A549 (cell line): ENCODE results near the gene HYAL4. TPM values are rescaled to one million over a fixed set of nuclear protein-coding genes. Genes with fewer than 3 reads are reported as not detected.

Source experiments
- ATAC-seq, 2 experiments: fragments of 200-7000 bp in 1 of 2; fragments of >200 bp in 1 of 2; cut with Nextera tagmentation in 1 of 2; cut with Tn5 transposase in 1 of 2; 3 replicates each; pipeline versions ENCODE4 v1.8.0 to v1.9.1; 2018 to 2020; ENCODE audit warnings: mild to moderate bottlenecking in 1 of 2, moderate library complexity in 1 of 2
- CTCF ChIA-PET: fragments of 300-600 bp; sonication (Branson Sonifier 250); formaldehyde crosslinking; extraction: SDS; loops from one replicate; lab custom pipeline; 2021; ENCODE audit warnings: antibody characterized with exemption, inconsistent platforms; lab: Yijun Ruan, JAX
- POLR2A ChIA-PET: fragments of 350-600 bp; formaldehyde crosslinking; extraction: SDS; loops from one replicate; lab custom pipeline; 2021; ENCODE audit warnings: antibody characterized with exemption, inconsistent platforms; lab: Yijun Ruan, JAX
- DNase-seq, 2 experiments: peaks; one replicate each; pipeline versions ENCODE4 v3.0.0 to v3.0.0-alpha.2; 2011 to 2016; ENCODE audit warnings: low read depth in 1 of 2, low spot score in 1 of 2
- FAIRE-seq: peaks from 2 replicates; lab custom pipeline; 2011; peaks lifted over from hg19 to GRCh38; lab: Jason Lieb, UNC
- H3K27ac ChIP-seq, 2 experiments: fragments of >200 bp; sonication (Bioruptor Twin); formaldehyde crosslinking; 3 replicates each; pipeline ENCODE4 v1.5.1; 2016 to 2017
- H3K4me1 ChIP-seq: fragments of >200 bp; sonication (Bioruptor Twin); formaldehyde crosslinking; 3 replicates; pipeline ENCODE4 v1.6.1; 2016
- H3K4me2 ChIP-seq: fragments of >200 bp; sonication (Bioruptor Twin); formaldehyde crosslinking; 3 replicates; pipeline ENCODE4 v1.6.1; 2016
- H3K4me3 ChIP-seq: fragments of >200 bp; sonication (Bioruptor Twin); formaldehyde crosslinking; 3 replicates; pipeline ENCODE4 v1.5.1; 2016
- H3K9me3 ChIP-seq: fragments of >200 bp; sonication (Bioruptor Twin); formaldehyde crosslinking; 3 replicates; pipeline ENCODE4 v1.6.1; 2016
- BCL3 ChIP-seq: fragments of >200 bp; sonication (Bioruptor Twin); formaldehyde crosslinking; IDR thresholded peaks from 3 replicates; pipeline ENCODE4 v1.6.1; 2016
- CHD2 ChIP-seq: fragments of 150-350 bp; IDR thresholded peaks from 2 replicates; pipeline ENCODE4 v1.6.1; 2014; ENCODE audit warnings: low read length; ENCODE audit not compliant: partially characterized antibody
- FOSB ChIP-seq: fragments of 250-450 bp; sonication (Bioruptor Pico); IDR thresholded peaks from 2 replicates; pipeline ENCODE4 v1.5.0; 2020; ENCODE audit warnings: mild to moderate bottlenecking, moderate library complexity
- FOXS1 ChIP-seq: fragments of 250-450 bp; sonication (Bioruptor Pico); IDR thresholded peaks from 2 replicates; pipeline ENCODE4 v1.5.0; 2020; ENCODE audit warnings: mild to moderate bottlenecking, moderate library complexity
- HEYL ChIP-seq: fragments of 250-450 bp; sonication (Bioruptor Pico); IDR thresholded peaks from 2 replicates; pipeline ENCODE4 v1.8.0; 2021; ENCODE audit warnings: mild to moderate bottlenecking, moderate library complexity
- JUN ChIP-seq, 2 experiments: fragments of >200 bp; sonication (Bioruptor Twin); formaldehyde crosslinking; IDR thresholded peaks; 2 replicates in 1 of 2; 3 replicates in 1 of 2; pipeline ENCODE4 v1.6.1; 2016 to 2017
- JUNB ChIP-seq: fragments of >200 bp; sonication (Bioruptor Twin); formaldehyde crosslinking; IDR thresholded peaks from 2 replicates; pipeline ENCODE4 v1.6.1; 2016
- KDM5A ChIP-seq: fragments of 200-600 bp; sonication (generic); IDR thresholded peaks from 2 replicates; pipeline ENCODE4 v1.6.1; 2016; ENCODE audit warnings: antibody characterized with exemption, mild to moderate bottlenecking
- MAFK ChIP-seq: fragments of 450-650 bp; IDR thresholded peaks from 2 replicates; pipeline ENCODE4 v1.6.1; 2014; ENCODE audit not compliant: partially characterized antibody
- MAX ChIP-seq: IDR thresholded peaks from 2 replicates; pipeline ENCODE4 v1.6.1; 2012
- NFE2L2 ChIP-seq: fragments of 150-350 bp; conservative IDR thresholded peaks from 2 replicates; pipeline ENCODE4 v1.6.1; 2014; ENCODE audit warnings: low read length
- POLR2A ChIP-seq: IDR thresholded peaks from 2 replicates; pipeline ENCODE4 v1.6.1; 2012; ENCODE audit warnings: mild to moderate bottlenecking, low read length
- REST ChIP-seq: fragments of 200-600 bp; sonication (generic); IDR thresholded peaks from 2 replicates; pipeline ENCODE4 v1.6.1; 2016; ENCODE audit warnings: antibody characterized with exemption, mild to moderate bottlenecking, moderate library complexity
- SMC3 ChIP-seq: fragments of >200 bp; sonication (Bioruptor Twin); formaldehyde crosslinking; IDR thresholded peaks from 3 replicates; pipeline ENCODE4 v1.6.1; 2018; ENCODE audit warnings: inconsistent platforms
- TFCP2L1 ChIP-seq: fragments of 250-450 bp; sonication (Bioruptor Pico); IDR thresholded peaks from 2 replicates; pipeline ENCODE4 v1.5.0; 2021; ENCODE audit warnings: mild to moderate bottlenecking
- TP53 ChIP-seq: fragments of 250-450 bp; sonication (Bioruptor Pico); IDR thresholded peaks from 2 replicates; pipeline ENCODE4 v1.5.0; 2021; ENCODE audit warnings: mild to moderate bottlenecking, moderate library complexity
- USF2 ChIP-seq: fragments of 450-650 bp; IDR thresholded peaks from 2 replicates; pipeline ENCODE4 v1.6.1; 2014; ENCODE audit warnings: antibody characterized with exemption
- ZC3H11A ChIP-seq: fragments of 450-650 bp; IDR thresholded peaks from 2 replicates; pipeline ENCODE4 v1.6.1; 2014; ENCODE audit warnings: antibody characterized with exemption, mild to moderate bottlenecking
- ZFP36 ChIP-seq: fragments of 450-650 bp; IDR thresholded peaks from 2 replicates; pipeline ENCODE4 v1.6.1; 2014; ENCODE audit warnings: borderline replicate concordance; ENCODE audit not compliant: partially characterized antibody
- WGBS: methylation state at CpG from one replicate; pipeline ENCODE4 v1.1.6; 2017; ENCODE audit errors: missing lambda C conversion rate; 5-methylcytosine and 5-hydroxymethylcytosine counted together
- polyA plus RNA-seq, 4 experiments: library from polyadenylated mRNA; depleted of rRNA in 3 of 4; stranded (reverse); fragments of >200 nt; fragmentation: RNase III in 1 of 4; extraction: RNeasy Plus Mini Kit Qiagen cat#74134 plus additional on column Dnase treatment in 1 of 4; gene quantifications; 2 replicates in 3 of 4; 3 replicates in 1 of 4; pipeline ENCODE4 v1.2.3, GENCODE V29; 2011 to 2017

Gene HYAL4
- polyA plus RNA-seq, 2 of the 4 experiments (the other 2 are of a cell fraction) = 0.30 TPM; not detected in 1

GRCh38 chr7:123821320-123821719 lies 23.6 kb upstream of the HYAL4 start:
- Histone ChIP-seq H3K4me3 (no peak overlapping the region), H3K9me3 (no peaks in the 10 kb centered on the region), H3K4me2 (no peak overlapping the region), H3K27ac (no peak overlapping the region), H3K4me1 (peaks cover 11% of the 10 kb centered on the region; the same call in 2 of the 3 replicates)
- FAIRE-seq = no peak
- TF ChIP-seq NFE2L2 (peak; percentile 81), MAFK (peak; percentile 89), USF2 (no peak), KDM5A (no peak)
- CTCF ChIA-PET = interaction anchor here (0.6 kb wide), 1 partner anchor 870 kb away, joined by 3 read pairs; no protein-coding TSS in a partner anchor
- no peak for DNase-seq
- ATAC-seq = no peak
- POLR2A ChIA-PET = no interaction called here
- WGBS = 83% methylated on average over 1 of the region's 1 CpG

GRCh38 chr7:123823898-123824753 lies 20.8 kb upstream of the HYAL4 start:
- DNase-seq (no peak), FAIRE-seq (no peak), ATAC-seq (peak in 1 of 2 experiments; percentile 29; a peak in 1 of 6 replicates)
- Histone ChIP-seq H3K4me2 (peak overlapping the region; percentile 20; the same call in 2 of the 3 replicates), H3K4me3 (no peak overlapping the region), H3K4me1 (peaks cover 11% of the 10 kb centered on the region; the same call in 2 of the 3 replicates), H3K27ac (no peak overlapping the region), H3K9me3 (no peaks in the 10 kb centered on the region)
- TF ChIP-seq CHD2 = no peak
- no peak for TF ChIP-seq MAFK
- no peak for TF ChIP-seq FOXS1 (CRISPR knock-in tag)
- TF ChIP-seq JUNB = no peak
- TF ChIP-seq BCL3 = no peak
- TF ChIP-seq REST = no peak
- no peak for TF ChIP-seq MAX
- no peak for TF ChIP-seq SMC3
- TF ChIP-seq KDM5A = no peak
- TF ChIP-seq FOSB (CRISPR knock-in tag) = no peak
- TF ChIP-seq HEYL = no peak
- TF ChIP-seq JUN (IDR thresholded peaks at IDR 0.05) = no peak
- no peak for TF ChIP-seq TFCP2L1 (CRISPR knock-in tag)
- no peak for TF ChIP-seq TP53 (CRISPR knock-in tag)
- no peak for TF ChIP-seq POLR2A
- no peak for TF ChIP-seq ZFP36
- TF ChIP-seq ZC3H11A = no peak
- 66% methylated on average over 3 of the region's 3 CpGs for WGBS
- POLR2A ChIA-PET = no interaction called here
- CTCF ChIA-PET = interaction anchor here (0.6 to 1.4 kb wide), 3 partner anchors 27 to 166 kb away, joined by 3 to 7 read pairs (median 4); no protein-coding TSS in a partner anchor
